RCC 7860 (cell line): ENCODE measurements around the gene ICAM4.
A peak's percentile ranks its signal among the peaks of the same experiment; 100 is the strongest.
"Not testable (repeated sequence)": the region's sequence is repeated elsewhere in the genome, so short reads cannot be mapped to it uniquely, and the experiment has no call there.

Experiments
- DNase-seq: peaks from one replicate; pipeline ENCODE4 v3.0.0-alpha.2; 2015; ENCODE audit warnings: low spot score
- FAIRE-seq: peaks from 2 replicates; lab custom pipeline; 2012; peaks lifted over from hg19 to GRCh38; lab: Jason Lieb, UNC

ICAM4 gene

GRCh38 chr19:10266706-10267105 is 20.0 kb upstream of the ICAM4 start:
- DNase-seq (no peak), FAIRE-seq (no peak)

- DNase-seq (no peak), FAIRE-seq (no peak)
Observed at GRCh38 chr19:10268071-10268470, 18.7 kb upstream of the ICAM4 start.

DNA sequence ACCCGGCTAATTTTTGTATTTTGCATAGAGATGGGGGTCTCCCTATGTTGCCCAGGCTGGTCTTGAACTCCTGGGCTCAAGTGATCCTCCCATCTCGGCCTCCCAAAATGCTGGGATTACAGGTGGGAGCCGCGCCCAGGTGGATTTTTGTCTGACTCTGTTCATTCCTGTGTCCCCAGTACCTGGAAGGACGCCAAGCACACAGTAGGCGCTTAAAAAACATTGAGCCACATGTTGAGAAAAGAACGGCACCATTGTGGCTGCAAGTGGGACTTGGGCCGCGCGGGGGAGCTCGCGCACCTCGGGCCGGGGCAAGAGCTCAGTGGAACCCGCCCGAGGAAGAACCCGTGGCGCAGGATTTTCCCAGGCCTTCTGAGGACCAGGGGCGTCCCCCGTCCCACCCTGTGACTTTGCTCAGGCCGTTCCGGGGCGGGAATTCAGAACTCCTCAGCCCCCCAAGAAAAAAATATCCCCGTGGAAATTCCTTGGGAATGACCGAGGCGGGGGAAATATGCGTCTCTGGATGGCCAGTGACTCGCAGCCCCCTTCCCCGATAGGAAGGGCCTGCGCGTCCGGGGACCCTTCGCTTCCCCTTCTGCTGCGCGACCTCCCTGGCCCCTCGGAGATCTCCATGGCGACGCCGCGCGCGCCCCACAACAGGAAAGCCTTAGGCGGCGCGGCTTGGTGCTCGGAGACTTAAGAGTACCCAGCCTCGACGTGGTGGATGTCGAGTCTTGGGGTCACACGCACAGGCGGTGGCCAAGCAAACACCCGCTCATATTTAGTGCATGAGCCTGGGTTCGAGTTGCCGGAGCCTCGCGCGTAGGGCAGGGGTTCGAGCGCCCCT is 17.2 kb upstream of the ICAM4 start:
- DNase-seq (peak; percentile 58), FAIRE-seq (no peak)

DNA sequence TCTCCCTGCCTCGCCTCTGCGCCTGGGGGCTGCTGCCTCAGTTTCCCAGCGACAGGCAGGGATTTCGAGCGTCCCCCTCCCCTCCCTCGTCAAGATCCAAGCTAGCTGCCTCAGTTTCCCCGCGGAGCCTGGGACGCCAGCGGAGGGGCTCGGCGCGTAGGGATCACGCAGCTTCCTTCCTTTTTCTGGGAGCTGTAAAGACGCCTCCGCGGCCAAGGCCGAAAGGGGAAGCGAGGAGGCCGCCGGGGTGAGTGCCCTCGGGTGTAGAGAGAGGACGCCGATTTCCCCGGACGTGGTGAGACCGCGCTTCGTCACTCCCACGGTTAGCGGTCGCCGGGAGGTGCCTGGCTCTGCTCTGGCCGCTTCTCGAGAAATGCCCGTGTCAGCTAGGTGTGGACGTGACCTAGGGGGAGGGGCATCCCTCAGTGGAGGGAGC is 16.6 kb upstream of the ICAM4 start:
- FAIRE-seq: no peak
- peak; percentile 80 for DNase-seq

DNA sequence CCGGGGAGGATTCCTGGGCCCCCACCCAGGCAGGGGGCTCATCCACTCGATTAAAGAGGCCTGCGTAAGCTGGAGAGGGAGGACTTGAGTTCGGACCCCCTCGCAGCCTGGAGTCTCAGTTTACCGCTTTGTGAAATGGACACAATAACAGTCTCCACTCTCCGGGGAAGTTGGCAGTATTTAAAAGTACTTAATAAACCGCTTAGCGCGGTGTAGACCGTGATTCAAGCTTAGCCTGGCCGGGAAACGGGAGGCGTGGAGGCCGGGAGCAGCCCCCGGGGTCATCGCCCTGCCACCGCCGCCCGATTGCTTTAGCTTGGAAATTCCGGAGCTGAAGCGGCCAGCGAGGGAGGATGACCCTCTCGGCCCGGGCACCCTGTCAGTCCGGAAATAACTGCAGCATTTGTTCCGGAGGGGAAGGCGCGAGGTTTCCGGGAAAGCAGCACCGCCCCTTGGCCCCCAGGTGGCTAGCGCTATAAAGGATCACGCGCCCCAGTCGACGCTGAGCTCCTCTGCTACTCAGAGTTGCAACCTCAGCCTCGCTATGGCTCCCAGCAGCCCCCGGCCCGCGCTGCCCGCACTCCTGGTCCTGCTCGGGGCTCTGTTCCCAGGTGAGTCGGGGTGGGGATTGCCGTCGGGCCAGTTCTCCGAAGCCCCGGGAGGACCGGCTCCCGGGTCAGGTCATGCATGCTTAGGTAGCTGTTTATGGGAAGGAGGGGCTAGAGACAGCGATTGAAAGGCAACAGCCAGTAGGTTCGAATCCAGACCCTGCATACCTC is 15.9 kb upstream of the ICAM4 start, which contains the start of gene ICAM1:
ICAM1 (plus strand) TSS at position 505 of the 779 bp plus-strand sequence; CDS start at position 545, 40 bp downstream.
- FAIRE-seq (peak; percentile 40), DNase-seq (peak; percentile 83)

DNA sequence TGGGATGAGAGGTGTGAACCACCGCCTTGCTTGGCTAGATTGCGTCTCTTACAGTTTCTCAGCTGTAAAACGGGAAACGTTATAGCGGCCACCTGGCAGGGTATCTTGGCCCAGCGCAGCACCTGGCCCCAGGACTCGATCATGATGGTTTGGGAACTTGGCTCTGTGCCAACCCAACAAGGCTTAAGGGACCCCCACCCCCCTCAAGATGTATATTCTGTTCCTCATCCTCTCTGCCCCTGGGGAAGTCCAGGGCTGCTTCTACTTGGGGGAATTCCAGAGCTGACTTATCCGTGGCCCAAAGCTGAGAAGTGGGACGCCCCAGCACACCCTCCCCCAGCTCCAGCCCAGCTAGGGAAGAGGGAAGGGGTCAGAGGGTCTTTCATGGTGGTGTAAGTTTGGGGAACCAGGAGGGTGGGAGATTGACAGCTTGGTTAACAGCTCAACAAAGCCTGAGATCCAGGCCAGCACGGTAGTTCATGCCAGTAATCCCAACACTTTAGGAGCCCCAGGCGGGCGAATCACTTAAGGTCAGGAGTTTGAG is 15.1 kb upstream of the ICAM4 start:
- DNase-seq (peak; percentile 48), FAIRE-seq (no peak)

- no peak for DNase-seq
- FAIRE-seq: no peak
Observed at GRCh38 chr19:10274589-10274988, 12.2 kb upstream of the ICAM4 start.

- no peak for DNase-seq
- FAIRE-seq: no peak
Observed at GRCh38 chr19:10277795-10278589, 8.8 kb upstream of the ICAM4 start.

GRCh38 chr19:10278935-10279334 is 7.8 kb upstream of the ICAM4 start:
- FAIRE-seq (no peak), DNase-seq (no peak)

GRCh38 chr19:10279737-10280442 is 6.9 kb upstream of the ICAM4 start:
- DNase-seq (no peak), FAIRE-seq (no peak)

GRCh38 chr19:10282043-10282442 is 4.7 kb upstream of the ICAM4 start:
- not testable (repeated sequence) for DNase-seq, FAIRE-seq

GRCh38 chr19:10283301-10284064 is 3.3 kb upstream of the ICAM4 start:
- FAIRE-seq: no peak
- DNase-seq: no peak

GRCh38 chr19:10284065-10284959 is 2.4 kb upstream of the ICAM4 start:
- FAIRE-seq (no peak), DNase-seq (no peak)

DNA sequence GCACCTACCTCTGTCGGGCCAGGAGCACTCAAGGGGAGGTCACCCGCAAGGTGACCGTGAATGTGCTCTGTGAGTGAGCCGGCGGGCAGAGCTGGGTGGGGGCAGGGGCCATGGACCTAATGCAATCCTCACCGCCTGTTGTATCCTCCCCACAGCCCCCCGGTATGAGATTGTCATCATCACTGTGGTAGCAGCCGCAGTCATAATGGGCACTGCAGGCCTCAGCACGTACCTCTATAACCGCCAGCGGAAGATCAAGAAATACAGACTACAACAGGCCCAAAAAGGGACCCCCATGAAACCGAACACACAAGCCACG is 1.8 kb upstream of the ICAM4 start:
- no peak for FAIRE-seq
- no peak for DNase-seq

DNA sequence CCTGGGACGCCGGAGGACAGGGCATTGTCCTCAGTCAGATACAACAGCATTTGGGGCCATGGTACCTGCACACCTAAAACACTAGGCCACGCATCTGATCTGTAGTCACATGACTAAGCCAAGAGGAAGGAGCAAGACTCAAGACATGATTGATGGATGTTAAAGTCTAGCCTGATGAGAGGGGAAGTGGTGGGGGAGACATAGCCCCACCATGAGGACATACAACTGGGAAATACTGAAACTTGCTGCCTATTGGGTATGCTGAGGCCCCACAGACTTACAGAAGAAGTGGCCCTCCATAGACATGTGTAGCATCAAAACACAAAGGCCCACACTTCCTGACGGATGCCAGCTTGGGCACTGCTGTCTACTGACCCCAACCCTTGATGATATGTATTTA is 1.4 kb upstream of the ICAM4 start:
- DNase-seq (no peak), FAIRE-seq (no peak)

DNA sequence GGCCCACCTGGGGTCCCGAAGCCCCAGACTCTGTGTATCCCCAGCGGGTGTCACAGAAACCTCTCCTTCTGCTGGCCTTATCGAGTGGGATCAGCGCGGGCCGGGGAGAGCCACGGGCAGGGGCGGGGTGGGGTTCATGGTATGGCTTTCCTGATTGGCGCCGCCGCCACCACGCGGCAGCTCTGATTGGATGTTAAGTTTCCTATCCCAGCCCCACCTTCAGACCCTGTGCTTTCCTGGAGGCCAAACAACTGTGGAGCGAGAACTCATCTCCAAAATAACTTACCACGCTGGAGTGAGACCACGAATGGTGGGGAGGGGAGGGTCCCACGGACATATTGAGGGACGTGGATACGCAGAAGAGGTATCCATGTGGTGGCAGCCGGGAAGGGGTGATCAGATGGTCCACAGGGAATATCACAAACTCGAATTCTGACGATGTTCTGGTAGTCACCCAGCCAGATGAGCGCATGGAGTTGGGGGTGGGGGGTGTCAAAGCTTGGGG is 2.0 kb downstream of the ICAM4 start:
- DNase-seq (no peak), FAIRE-seq (no peak)

GRCh38 chr19:10289167-10289835 is 2.5 kb downstream of the ICAM4 start:
- FAIRE-seq (no peak), DNase-seq (no peak)

DNA sequence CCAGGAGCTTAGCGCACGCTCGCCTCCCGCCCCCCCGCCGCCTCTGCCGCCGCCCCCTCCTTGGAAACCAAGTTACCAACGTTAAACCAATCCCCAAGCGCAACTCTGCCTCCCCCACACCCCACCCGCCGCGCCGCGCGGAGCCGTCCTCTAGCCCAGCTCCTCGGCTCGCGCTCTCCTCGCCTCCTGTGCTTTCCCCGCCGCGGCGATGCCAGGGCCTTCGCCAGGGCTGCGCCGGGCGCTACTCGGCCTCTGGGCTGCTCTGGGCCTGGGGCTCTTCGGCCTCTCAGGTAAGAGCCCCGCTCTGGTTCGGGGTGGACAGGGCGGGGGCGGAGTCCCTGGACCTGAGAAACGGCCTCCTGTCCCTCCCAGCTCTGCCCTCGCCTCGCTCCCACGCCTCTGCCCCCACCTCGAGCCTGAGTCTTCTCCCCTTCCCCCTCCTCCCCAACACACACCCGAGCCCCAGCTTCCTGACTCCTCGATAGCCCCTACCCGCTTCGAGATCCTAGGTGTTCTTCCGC is 3.1 kb downstream of the ICAM4 start, which contains the start of gene ICAM5:
ICAM5 (plus strand) TSS at position 117 of the 521 bp plus-strand sequence; CDS start at position 209, 92 bp downstream.
- no peak for FAIRE-seq
- DNase-seq: no peak
